GM21737 (cell line): ENCODE results near the gene RPGRIP1.
"Not testable (repeated sequence)": the region's sequence is repeated elsewhere in the genome, so short reads cannot be mapped to it uniquely, and the experiment has no call there.

Experiments used
- ATAC-seq: cut with Tn5 transposase; IDR thresholded peaks from one replicate; pipeline ENCODE4 v1.9.1; 2021; ENCODE audit warnings: mild to moderate bottlenecking, moderate library complexity; ENCODE audit not compliant: unreplicated experiment

RPGRIP1 gene

GRCh38 chr14:21279783-21280182 lies at the start of gene RPGRIP1:
Gene RPGRIP1 (plus strand): TSS chr14:21280083. CDS start chr14:21287977, 7,894 bp downstream.
- ATAC-seq = no peak

GRCh38 chr14:21231020-21231652 lies 48.7 kb upstream of the RPGRIP1 start:
- no peak for ATAC-seq

- ATAC-seq = no peak
Observed at GRCh38 chr14:21233457-21234076, 46.3 kb upstream of the RPGRIP1 start.

GRCh38 chr14:21234112-21234511 lies 45.8 kb upstream of the RPGRIP1 start:
- no peak for ATAC-seq

- no peak for ATAC-seq
Observed at GRCh38 chr14:21236948-21237797, 42.7 kb upstream of the RPGRIP1 start.

- ATAC-seq = no peak
Observed at GRCh38 chr14:21238823-21239518, 40.9 kb upstream of the RPGRIP1 start.

- ATAC-seq = no peak
Observed at GRCh38 chr14:21240417-21240816, 39.5 kb upstream of the RPGRIP1 start.

GRCh38 chr14:21241218-21241819 lies 38.6 kb upstream of the RPGRIP1 start:
- no peak for ATAC-seq

GRCh38 chr14:21244544-21244943 lies 35.3 kb upstream of the RPGRIP1 start:
- ATAC-seq = no peak

- no peak for ATAC-seq
Observed at GRCh38 chr14:21245813-21246212, 34.1 kb upstream of the RPGRIP1 start.

- no peak for ATAC-seq
Observed at GRCh38 chr14:21248338-21248737, 31.5 kb upstream of the RPGRIP1 start.

GRCh38 chr14:21248739-21249411 lies 31.0 kb upstream of the RPGRIP1 start:
- ATAC-seq = no peak

GRCh38 chr14:21251215-21251614 lies 28.7 kb upstream of the RPGRIP1 start:
- ATAC-seq = no peak

GRCh38 chr14:21252149-21252548 lies 27.7 kb upstream of the RPGRIP1 start:
- ATAC-seq = no peak

GRCh38 chr14:21255385-21256101 lies 24.3 kb upstream of the RPGRIP1 start:
- no peak for ATAC-seq

GRCh38 chr14:21256102-21256447 lies 23.8 kb upstream of the RPGRIP1 start:
- not testable (repeated sequence) for ATAC-seq

GRCh38 chr14:21256539-21257393 lies 23.1 kb upstream of the RPGRIP1 start:
- ATAC-seq = no peak

- no peak for ATAC-seq
Observed at GRCh38 chr14:21257394-21257909, 22.4 kb upstream of the RPGRIP1 start.
